ENCODE data around the gene FZR1. TPM values are rescaled to one million over a fixed set of nuclear protein-coding genes. Genes with fewer than 3 reads are reported as not detected.

The FZR1 gene
- polyA plus RNA-seq, 1 experiment: 21.2 TPM

GRCh38 chr19:3535981-3536380, 29.9 kb downstream of the FZR1 start:
- CTCF ChIA-PET: no interaction called here
- Histone ChIP-seq H3K27me3 (ENCODE audit: control insufficient read depth, insufficient read depth, low read length) (no peaks in the 10 kb centered on the region), H3K9me3 (ENCODE audit: control insufficient read depth, insufficient read depth, low read length) (peaks cover 5% of the 10 kb centered on the region; the same call in 1 of the 2 replicates), H3K4me3 (ENCODE audit: low read depth, low read length) (no peak overlapping the region), H3K27ac (ENCODE audit: low read depth, low read length) (no peak overlapping the region)
- no peak for TF ChIP-seq CTCF (IDR thresholded peaks at IDR 0.05; ENCODE audit: low read depth, low read length)
- DNase-seq (ENCODE audit: low read depth, low spot score): no peak
- POLR2A ChIA-PET: no interaction called here

- no peaks in the 10 kb centered on the region for H3K27me3 ChIP-seq (ENCODE audit: control insufficient read depth, insufficient read depth, low read length)
- CTCF ChIA-PET: no interaction called here
- peaks cover 5% of the 10 kb centered on the region; the same call in 1 of the 2 replicates for H3K9me3 ChIP-seq (ENCODE audit: control insufficient read depth, insufficient read depth, low read length)
- POLR2A ChIA-PET: no interaction called here
- H3K4me3 ChIP-seq (ENCODE audit: low read depth, low read length): no peak overlapping the region
- no peak for TF ChIP-seq CTCF (IDR thresholded peaks at IDR 0.05; ENCODE audit: low read depth, low read length)
- no peak for DNase-seq (ENCODE audit: low read depth, low spot score)
- H3K27ac ChIP-seq (ENCODE audit: low read depth, low read length): no peak overlapping the region
Observed at GRCh38 chr19:3536429-3537100, 30.5 kb downstream of the FZR1 start.

GRCh38 chr19:3537101-3537437, 31.0 kb downstream of the FZR1 start:
- Histone ChIP-seq H3K27me3 (ENCODE audit: control insufficient read depth, insufficient read depth, low read length) (no peaks in the 10 kb centered on the region), H3K27ac (ENCODE audit: low read depth, low read length) (no peak overlapping the region), H3K4me3 (ENCODE audit: low read depth, low read length) (no peak overlapping the region), H3K9me3 (ENCODE audit: control insufficient read depth, insufficient read depth, low read length) (peaks cover 5% of the 10 kb centered on the region; the same call in 1 of the 2 replicates)
- CTCF ChIA-PET: no interaction called here
- no peak for DNase-seq (ENCODE audit: low read depth, low spot score)
- no peak for TF ChIP-seq CTCF (IDR thresholded peaks at IDR 0.05; ENCODE audit: low read depth, low read length)
- POLR2A ChIA-PET: no interaction called here

GRCh38 chr19:3537438-3538240, 31.5 kb downstream of the FZR1 start:
- DNase-seq (ENCODE audit: low read depth, low spot score): no peak
- no peak overlapping the region for H3K4me3 ChIP-seq (ENCODE audit: low read depth, low read length)
- H3K27me3 ChIP-seq (ENCODE audit: control insufficient read depth, insufficient read depth, low read length): no peaks in the 10 kb centered on the region
- H3K9me3 ChIP-seq (ENCODE audit: control insufficient read depth, insufficient read depth, low read length): peaks cover 5% of the 10 kb centered on the region; the same call in 1 of the 2 replicates
- no peak for TF ChIP-seq CTCF (IDR thresholded peaks at IDR 0.05; ENCODE audit: low read depth, low read length)
- no peak overlapping the region for H3K27ac ChIP-seq (ENCODE audit: low read depth, low read length)
- POLR2A ChIA-PET: no interaction called here
- CTCF ChIA-PET: no interaction called here

GRCh38 chr19:3538258-3538929, 32.3 kb downstream of the FZR1 start:
- CTCF ChIA-PET: interaction anchor here (0.5 kb wide), 1 partner anchor 22 kb away, joined by 3 read pairs; no protein-coding TSS in a partner anchor
- H3K27me3 ChIP-seq (ENCODE audit: control insufficient read depth, insufficient read depth, low read length): no peaks in the 10 kb centered on the region

More at GRCh38 chr19:3538258-3538929, 32.3 kb downstream of the FZR1 start:
- DNase-seq (ENCODE audit: low read depth, low spot score): no peak
- POLR2A ChIA-PET: no interaction called here
- Histone ChIP-seq H3K9me3 (ENCODE audit: control insufficient read depth, insufficient read depth, low read length) (peaks cover 5% of the 10 kb centered on the region; the same call in 1 of the 2 replicates), H3K27ac (ENCODE audit: low read depth, low read length) (no peak overlapping the region), H3K4me3 (ENCODE audit: low read depth, low read length) (no peak overlapping the region)
- no peak for TF ChIP-seq CTCF (IDR thresholded peaks at IDR 0.05; ENCODE audit: low read depth, low read length)

All from AG04450 (cell line).